HCT116 (cell line): ENCODE measurements around the gene PIAS4. TPM values are rescaled to one million over a fixed set of nuclear protein-coding genes. Genes with fewer than 3 reads are reported as not detected.

Experiments
- ATAC-seq: fragments of 200-7000 bp; cut with Tn5 transposase; 2 replicates; pipeline ENCODE4 v1.9.1; 2020; ENCODE audit warnings: mild to moderate bottlenecking, moderate library complexity
- BruUV-seq: library from RNA; stranded (reverse); fragments of 400-500 nt; replicated peaks from 2 replicates; lab custom pipeline; 2021; lab: Mats Ljungman, UMichigan
- CTCF ChIA-PET: fragments of 300-600 bp; sonication (Branson Sonifier 250); formaldehyde crosslinking; loops from one replicate; lab custom pipeline; 2021; ENCODE audit warnings: antibody characterized with exemption; lab: Charles Lee
- POLR2A ChIA-PET: fragments of 300-600, 350-600 bp; sonication (Branson Sonifier 250); formaldehyde crosslinking; loops from one replicate; lab custom pipeline; 2021; ENCODE audit warnings: antibody characterized with exemption; lab: Charles Lee
- RAD21 ChIA-PET, 2 experiments: fragments of 300-600 bp; sonication (Branson Sonifier 250); formaldehyde crosslinking; loops; one replicate each; lab custom pipeline; 2023; ENCODE audit warnings: low total read pairs in 2 of 2; ENCODE audit not compliant: uncharacterized antibody in 2 of 2, unreplicated experiment in 2 of 2, low non-redundant PET in 1 of 2; lab: Charles Lee
- DNase-seq: peaks from one replicate; pipeline ENCODE4 v3.0.0-alpha.2; 2010; ENCODE audit warnings: low read depth, low spot score
- H2AFZ ChIP-seq: fragments of 200-600 bp; shearing (Covaris generic), sonication (generic); 2 replicates; pipeline ENCODE4 v1.6.1; 2017; ENCODE audit warnings: low read depth, mixed run types, mixed read lengths, antibody characterized with exemption, low read length; ENCODE audit not compliant: poor library complexity, severe bottlenecking
- H3K27ac ChIP-seq: 2 replicates; pipeline ENCODE4 v1.5.1; 2012; ENCODE audit warnings: low read depth, low read length
- H3K27me3 ChIP-seq: fragments of 200-600 bp; sonication (generic); 2 replicates; pipeline ENCODE4 v1.6.1; 2016; ENCODE audit warnings: mixed run types, low read length, mixed read lengths; ENCODE audit not compliant: insufficient read depth
- H3K36me3 ChIP-seq, 2 experiments: fragments of 200-500 bp in 1 of 2; fragments of 200-600 bp in 1 of 2; sonication (Bioruptor generic) in 1 of 2; sonication (generic) in 1 of 2; 2 replicates each; pipeline versions ENCODE4 v1.5.1 to v1.6.1; 2014 to 2016; ENCODE audit warnings: low read length in 2 of 2, inconsistent platforms in 1 of 2, mixed read lengths in 1 of 2, mixed run types in 1 of 2; ENCODE audit not compliant: insufficient read depth in 2 of 2, control insufficient read depth in 1 of 2
- H3K4me1 ChIP-seq, 2 experiments: fragments of 200-600 bp in 1 of 2; sonication (generic) in 1 of 2; 2 replicates each; pipeline versions ENCODE4 v1.5.1 to v1.6.1; 2012 to 2017; ENCODE audit warnings: low read length in 2 of 2, inconsistent platforms in 1 of 2, mild to moderate bottlenecking in 1 of 2, mixed read lengths in 1 of 2, mixed run types in 1 of 2, moderate library complexity in 1 of 2; ENCODE audit not compliant: insufficient read depth in 2 of 2, control insufficient read depth in 1 of 2
- H3K4me2 ChIP-seq: fragments of 200-600 bp; sonication (generic); 2 replicates; pipeline ENCODE4 v1.6.1; 2017; ENCODE audit warnings: mixed run types, low read length, mixed read lengths
- H3K4me3 ChIP-seq, 2 experiments: fragments of 200-600 bp in 1 of 2; sonication (generic) in 1 of 2; replicated peaks in 1 of 2; 2 replicates each; pipeline ENCODE4 v1.5.1; 2011 to 2016; ENCODE audit warnings: low read length in 2 of 2, control low read depth in 1 of 2, low read depth in 1 of 2, mild to moderate bottlenecking in 1 of 2, mixed read lengths in 1 of 2, mixed run types in 1 of 2
- H3K79me2 ChIP-seq: fragments of 200-600 bp; sonication (generic); 2 replicates; pipeline ENCODE4 v1.6.1; 2017; ENCODE audit warnings: mild to moderate bottlenecking, mixed run types, low read length, moderate library complexity, mixed read lengths; ENCODE audit not compliant: insufficient read depth
- H3K9ac ChIP-seq: fragments of 200-600 bp; sonication (generic); 2 replicates; pipeline ENCODE4 v1.6.1; 2016; ENCODE audit warnings: low read length, mixed read lengths
- H3K9me2 ChIP-seq: fragments of 200-600 bp; sonication (generic), shearing (Covaris generic); 2 replicates; pipeline ENCODE4 v1.6.1; 2017; ENCODE audit warnings: mixed run types, mild to moderate bottlenecking, moderate library complexity; ENCODE audit not compliant: insufficient read depth
- H3K9me3 ChIP-seq, 2 experiments: fragments of 200-500 bp in 1 of 2; fragments of 200-600 bp in 1 of 2; sonication (Bioruptor generic) in 1 of 2; sonication (generic) in 1 of 2; 2 replicates each; pipeline ENCODE4 v1.6.1; 2014 to 2017; ENCODE audit warnings: low read length in 2 of 2, mixed read lengths in 2 of 2, inconsistent platforms in 1 of 2, low read depth in 1 of 2, mild to moderate bottlenecking in 1 of 2, mixed run types in 1 of 2, moderate library complexity in 1 of 2; ENCODE audit not compliant: control insufficient read depth in 1 of 2, insufficient read depth in 1 of 2
- H4K20me1 ChIP-seq: fragments of 200-600 bp; sonication (generic), shearing (Covaris generic); 2 replicates; pipeline ENCODE4 v1.6.1; 2017; ENCODE audit warnings: mixed run types, mild to moderate bottlenecking, moderate library complexity; ENCODE audit not compliant: insufficient read depth
- ATF3 ChIP-seq: IDR thresholded peaks from 2 replicates; pipeline ENCODE4 v1.6.1; 2012
- CBX3 ChIP-seq: IDR thresholded peaks from 2 replicates; pipeline ENCODE4 v1.6.1; 2012; ENCODE audit warnings: low read depth
- EGR1 ChIP-seq: IDR thresholded peaks from 2 replicates; pipeline ENCODE4 v1.6.1; 2012; ENCODE audit warnings: low read depth
- EZH2phosphoT487 ChIP-seq: fragments of 200-600 bp; IDR thresholded peaks from 2 replicates; pipeline ENCODE4 v1.6.1; 2018; ENCODE audit warnings: antibody characterized with exemption, borderline replicate concordance
- FOSL1 ChIP-seq: IDR thresholded peaks from 2 replicates; pipeline ENCODE4 v1.6.1; 2012; ENCODE audit warnings: low read depth
- MAX ChIP-seq: IDR thresholded peaks from 2 replicates; pipeline ENCODE4 v1.6.1; 2012
- POLR2AphosphoS5 ChIP-seq: IDR thresholded peaks from 2 replicates; pipeline ENCODE4 v1.6.1; 2011; ENCODE audit warnings: mild to moderate bottlenecking, low read depth, low read length, moderate library complexity
- SP1 ChIP-seq: IDR thresholded peaks from 2 replicates; pipeline ENCODE4 v1.6.1; 2012; ENCODE audit warnings: low read depth
- SRF ChIP-seq: IDR thresholded peaks from 2 replicates; pipeline ENCODE4 v1.6.1; 2012; ENCODE audit warnings: low read depth
- TCF7L2 ChIP-seq: IDR thresholded peaks from 2 replicates; pipeline ENCODE4 v1.7.0; 2011; ENCODE audit warnings: borderline replicate concordance, inconsistent platforms; ENCODE audit not compliant: insufficient read depth, insufficient read length; ENCODE audit errors: extremely low read depth
- ZFX ChIP-seq: fragments of 450-650 bp; IDR thresholded peaks from 2 replicates; pipeline ENCODE4 v1.6.1; 2017
- intact Hi-C: fragments of 100-400 bp; cut with micrococcal nuclease; formaldehyde crosslinking; loops from 2 replicates; pipeline ENCODE4 v1.10.0; 2022
- total RNA-seq: library from RNA; stranded (reverse); gene quantifications from one replicate; pipeline ENCODE4 v1.2.1, GENCODE V29; 2021; ENCODE audit not compliant: unreplicated experiment
- TF ChIP-seq, protein P1 (sequence below), 3 experiments: fragments of 200-600 bp in 1 of 3; sonication (generic) in 1 of 3; IDR thresholded peaks in 2 of 3; conservative IDR thresholded peaks in 1 of 3; 2 replicates each; pipeline ENCODE4 v1.5.1; 2012 to 2017; ENCODE audit warnings: low read depth in 2 of 3, low read length in 2 of 3, antibody characterized with exemption in 1 of 3, borderline replicate concordance in 1 of 3, control low read depth in 1 of 3, mild to moderate bottlenecking in 1 of 3, mixed read lengths in 1 of 3, mixed run types in 1 of 3, moderate library complexity in 1 of 3; ENCODE audit not compliant: insufficient read depth in 1 of 3

The PIAS4 gene
- total RNA-seq, 1 experiment from 2014 or later = 28.4 TPM

- H3K9me2 ChIP-seq = no peaks in the 10 kb centered on the region
- ChIA-PET CTCF (no interaction called here), POLR2A (no interaction called here), RAD21 (no interaction called here)
- peak overlapping the region; percentile 89 for H3K4me2 ChIP-seq
- H3K36me3 ChIP-seq = peaks cover 0 to 2% of the 10 kb centered on the region in 2 experiments; a peak in 1 of 4 replicates
- H3K4me3 ChIP-seq = peak overlapping the region; percentile 75 to 82; a peak in 1 of 4 replicates
- intact Hi-C loops = loop anchor here (5.0 to 10.0 kb wide), 3 partner anchors 66 to 364 kb away; partner anchors contain the start of genes ANKRD24, PIP5K1C, SIRT6 and TJP3
- H2AFZ ChIP-seq = no peak overlapping the region
- no peak for TF ChIP-seq ATF3
- no peak for TF ChIP-seq EZH2phosphoT487
- TF ChIP-seq MAX = no peak
- no peak for DNase-seq
- no TSS peak for BruUV-seq
- H4K20me1 ChIP-seq = no peaks in the 10 kb centered on the region; the same call in 1 of the 2 replicates
- ATAC-seq = no peak
- no peak overlapping the region for H3K9ac ChIP-seq
- no peaks in the 10 kb centered on the region for H3K27me3 ChIP-seq
- H3K9me3 ChIP-seq = no peaks in the 10 kb centered on the region
- peaks cover 18% of the 10 kb centered on the region for H3K79me2 ChIP-seq
- H3K27ac ChIP-seq = no peak overlapping the region
- peaks cover 10 to 19% of the 10 kb centered on the region in 2 experiments for H3K4me1 ChIP-seq
Measured at GRCh38 chr19:4068047-4068966, 60.8 kb downstream of the PIAS4 start.

- POLR2A ChIA-PET = no interaction called here
- RAD21 ChIA-PET = no interaction called here
- Histone ChIP-seq H3K9me2 (no peaks in the 10 kb centered on the region), H2AFZ (no peak overlapping the region), H3K9ac (no peak overlapping the region), H3K4me2 (no peak overlapping the region), H3K27ac (no peak overlapping the region), H3K36me3 (no peaks in the 10 kb centered on the region), H3K79me2 (peaks cover 7% of the 10 kb centered on the region), H4K20me1 (no peaks in the 10 kb centered on the region), H3K9me3 (no peaks in the 10 kb centered on the region), H3K27me3 (no peaks in the 10 kb centered on the region), H3K4me1 (peaks cover 5 to 11% of the 10 kb centered on the region in 2 experiments; a peak in 3 of 4 replicates), H3K4me3 (no peak overlapping the region)
- TF ChIP-seq SP1 (no peak), FOSL1 (no peak), POLR2AphosphoS5 (no peak), TCF7L2 (no peak), MAX (no peak), EGR1 (no peak), CBX3 (no peak), SRF (no peak), EZH2phosphoT487 (no peak), ZFX (no peak)
- TF ChIP-seq, protein P1, sequence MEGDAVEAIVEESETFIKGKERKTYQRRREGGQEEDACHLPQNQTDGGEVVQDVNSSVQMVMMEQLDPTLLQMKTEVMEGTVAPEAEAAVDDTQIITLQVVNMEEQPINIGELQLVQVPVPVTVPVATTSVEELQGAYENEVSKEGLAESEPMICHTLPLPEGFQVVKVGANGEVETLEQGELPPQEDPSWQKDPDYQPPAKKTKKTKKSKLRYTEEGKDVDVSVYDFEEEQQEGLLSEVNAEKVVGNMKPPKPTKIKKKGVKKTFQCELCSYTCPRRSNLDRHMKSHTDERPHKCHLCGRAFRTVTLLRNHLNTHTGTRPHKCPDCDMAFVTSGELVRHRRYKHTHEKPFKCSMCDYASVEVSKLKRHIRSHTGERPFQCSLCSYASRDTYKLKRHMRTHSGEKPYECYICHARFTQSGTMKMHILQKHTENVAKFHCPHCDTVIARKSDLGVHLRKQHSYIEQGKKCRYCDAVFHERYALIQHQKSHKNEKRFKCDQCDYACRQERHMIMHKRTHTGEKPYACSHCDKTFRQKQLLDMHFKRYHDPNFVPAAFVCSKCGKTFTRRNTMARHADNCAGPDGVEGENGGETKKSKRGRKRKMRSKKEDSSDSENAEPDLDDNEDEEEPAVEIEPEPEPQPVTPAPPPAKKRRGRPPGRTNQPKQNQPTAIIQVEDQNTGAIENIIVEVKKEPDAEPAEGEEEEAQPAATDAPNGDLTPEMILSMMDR (IDR thresholded peaks at IDR 0.05 in 2 of 3, conservative IDR thresholded peaks at IDR 0.05 in 1 of 3; ENCODE audit: borderline replicate concordance in 1 of 3, insufficient read depth in 1 of 3, low read depth in 2 of 3, low read length in 2 of 3) = no peak
- ATAC-seq = no peak
- DNase-seq = no peak
- BruUV-seq = no TSS peak
- intact Hi-C loops = loop anchor here (5.0 to 10.0 kb wide), 3 partner anchors 65 to 365 kb away; partner anchors contain the start of genes ANKRD24, PIP5K1C, SIRT6 and TJP3
- CTCF ChIA-PET = no interaction called here
Measured at GRCh38 chr19:4069331-4069959, 61.9 kb downstream of the PIAS4 start.
